ENCODE results near the gene CIDEB. TPM values are rescaled to one million over a fixed set of nuclear protein-coding genes. Genes with fewer than 3 reads are reported as not detected.
A peak's percentile ranks its signal among the peaks of the same experiment; 100 is the strongest.

The CIDEB gene
- total and polyA plus RNA-seq, 8 donors, result 6.3 to 15.0 (median 9.6) TPM

- Histone ChIP-seq H3K27me3 (peaks cover 0 to 6% (median 0%) of the 10 kb centered on the region in 4 donors), H3K36me3 (peaks cover 0 to 5% (median 0%) of the 10 kb centered on the region in 3 donors), H3K4me3 (no peak overlapping the region), H3K4me1 (peaks cover 0 to 16% (median 10%) of the 10 kb centered on the region in 3 donors), H3K27ac (no peak overlapping the region), H3K9me3 (no peaks in the 10 kb centered on the region)
- DNase-seq, result no peak
- TF ChIP-seq, protein P1, sequence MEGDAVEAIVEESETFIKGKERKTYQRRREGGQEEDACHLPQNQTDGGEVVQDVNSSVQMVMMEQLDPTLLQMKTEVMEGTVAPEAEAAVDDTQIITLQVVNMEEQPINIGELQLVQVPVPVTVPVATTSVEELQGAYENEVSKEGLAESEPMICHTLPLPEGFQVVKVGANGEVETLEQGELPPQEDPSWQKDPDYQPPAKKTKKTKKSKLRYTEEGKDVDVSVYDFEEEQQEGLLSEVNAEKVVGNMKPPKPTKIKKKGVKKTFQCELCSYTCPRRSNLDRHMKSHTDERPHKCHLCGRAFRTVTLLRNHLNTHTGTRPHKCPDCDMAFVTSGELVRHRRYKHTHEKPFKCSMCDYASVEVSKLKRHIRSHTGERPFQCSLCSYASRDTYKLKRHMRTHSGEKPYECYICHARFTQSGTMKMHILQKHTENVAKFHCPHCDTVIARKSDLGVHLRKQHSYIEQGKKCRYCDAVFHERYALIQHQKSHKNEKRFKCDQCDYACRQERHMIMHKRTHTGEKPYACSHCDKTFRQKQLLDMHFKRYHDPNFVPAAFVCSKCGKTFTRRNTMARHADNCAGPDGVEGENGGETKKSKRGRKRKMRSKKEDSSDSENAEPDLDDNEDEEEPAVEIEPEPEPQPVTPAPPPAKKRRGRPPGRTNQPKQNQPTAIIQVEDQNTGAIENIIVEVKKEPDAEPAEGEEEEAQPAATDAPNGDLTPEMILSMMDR (IDR thresholded peaks at IDR 0.05), result no peak
- ATAC-seq, result no peak
- intact Hi-C loops (cut with DNase I), result loop anchor here in 1 of 3 donors (10.0 kb wide), 1 partner anchor 97 kb away; no protein-coding TSS in a partner anchor
- FAIRE-seq, result no peak
- WGBS, 2 donors, result 93 to 97% methylated on average over 8 of the region's 8 CpGs
Measured at GRCh38 chr14:24337824-24338175, 30.0 kb upstream of the CIDEB start.

DNA sequence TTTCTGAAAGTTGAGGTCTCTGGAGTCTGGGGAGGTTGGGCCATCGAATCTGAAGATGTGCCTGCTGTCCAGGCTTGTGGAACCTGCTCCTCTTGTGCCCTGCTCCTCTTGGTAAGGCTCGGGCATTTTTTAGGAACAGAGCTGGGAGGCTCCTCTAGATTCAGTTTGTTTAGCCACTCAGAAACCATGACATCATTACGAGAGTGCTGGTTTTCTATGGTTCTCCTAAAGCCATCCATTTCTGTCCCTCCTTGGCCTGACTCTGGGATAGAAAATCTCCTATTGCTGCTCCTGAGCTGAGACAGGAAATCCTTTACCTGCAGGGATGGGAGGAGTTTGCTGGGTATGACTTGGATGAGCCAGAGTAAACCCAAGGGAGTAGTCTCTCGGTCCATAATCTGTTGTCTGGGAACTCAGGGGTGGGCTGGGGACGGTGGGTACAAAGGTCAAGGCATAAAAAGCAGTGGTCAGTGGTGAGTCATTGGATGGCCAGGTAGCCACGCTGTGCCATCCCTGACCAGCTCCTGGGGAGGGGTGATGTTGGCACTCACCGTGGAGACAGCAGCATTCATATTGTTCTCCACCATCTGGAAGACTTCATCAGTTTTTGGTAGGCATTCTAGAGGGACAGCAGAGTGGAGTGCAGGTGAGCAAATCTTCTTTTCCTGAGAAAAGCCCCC, 29.5 kb upstream of the CIDEB start:
- ATAC-seq, result no peak
- FAIRE-seq, result no peak

GRCh38 chr14:24335461-24336171, 27.8 kb upstream of the CIDEB start:
- DNase-seq (no peak), ATAC-seq (no peak), FAIRE-seq (no peak)
- Histone ChIP-seq H3K36me3 (peaks cover 0 to 5% (median 0%) of the 10 kb centered on the region in 3 donors), H3K4me3 (no peak overlapping the region), H3K9me3 (no peaks in the 10 kb centered on the region), H3K27me3 (peaks cover 0 to 6% (median 0%) of the 10 kb centered on the region in 4 donors), H3K27ac (no peak overlapping the region), H3K4me1 (peaks cover 5 to 24% (median 15%) of the 10 kb centered on the region in 3 donors)
- intact Hi-C loops (cut with DNase I), result loop anchor here in 1 of 3 donors (10.0 kb wide), 1 partner anchor 99 kb away; no protein-coding TSS in a partner anchor
- WGBS, 2 donors, result 78 to 84% methylated on average over 12 of the region's 12 CpGs
- TF ChIP-seq, protein P1 (IDR thresholded peaks at IDR 0.05), result no peak

More for the DNA sequence above, 29.5 kb upstream of the CIDEB start:
- H3K9me3 ChIP-seq, result no peaks in the 10 kb centered on the region
- peaks cover 3 to 19% (median 15%) of the 10 kb centered on the region in 3 donors for H3K4me1 ChIP-seq
- no peak overlapping the region for H3K4me3 ChIP-seq
- intact Hi-C loops (cut with DNase I), result loop anchor here in 1 of 3 donors (10.0 kb wide), 1 partner anchor 98 kb away; no protein-coding TSS in a partner anchor
- TF ChIP-seq, protein P1 (IDR thresholded peaks at IDR 0.05), result no peak
- peaks cover 0 to 5% (median 0%) of the 10 kb centered on the region in 3 donors for H3K36me3 ChIP-seq
- WGBS, 2 donors, result 82 to 83% methylated on average over 7 of the region's 7 CpGs
- H3K27me3 ChIP-seq, result peaks cover 0 to 6% (median 0%) of the 10 kb centered on the region in 4 donors
- no peak overlapping the region for H3K27ac ChIP-seq
- DNase-seq, result no peak

DNA sequence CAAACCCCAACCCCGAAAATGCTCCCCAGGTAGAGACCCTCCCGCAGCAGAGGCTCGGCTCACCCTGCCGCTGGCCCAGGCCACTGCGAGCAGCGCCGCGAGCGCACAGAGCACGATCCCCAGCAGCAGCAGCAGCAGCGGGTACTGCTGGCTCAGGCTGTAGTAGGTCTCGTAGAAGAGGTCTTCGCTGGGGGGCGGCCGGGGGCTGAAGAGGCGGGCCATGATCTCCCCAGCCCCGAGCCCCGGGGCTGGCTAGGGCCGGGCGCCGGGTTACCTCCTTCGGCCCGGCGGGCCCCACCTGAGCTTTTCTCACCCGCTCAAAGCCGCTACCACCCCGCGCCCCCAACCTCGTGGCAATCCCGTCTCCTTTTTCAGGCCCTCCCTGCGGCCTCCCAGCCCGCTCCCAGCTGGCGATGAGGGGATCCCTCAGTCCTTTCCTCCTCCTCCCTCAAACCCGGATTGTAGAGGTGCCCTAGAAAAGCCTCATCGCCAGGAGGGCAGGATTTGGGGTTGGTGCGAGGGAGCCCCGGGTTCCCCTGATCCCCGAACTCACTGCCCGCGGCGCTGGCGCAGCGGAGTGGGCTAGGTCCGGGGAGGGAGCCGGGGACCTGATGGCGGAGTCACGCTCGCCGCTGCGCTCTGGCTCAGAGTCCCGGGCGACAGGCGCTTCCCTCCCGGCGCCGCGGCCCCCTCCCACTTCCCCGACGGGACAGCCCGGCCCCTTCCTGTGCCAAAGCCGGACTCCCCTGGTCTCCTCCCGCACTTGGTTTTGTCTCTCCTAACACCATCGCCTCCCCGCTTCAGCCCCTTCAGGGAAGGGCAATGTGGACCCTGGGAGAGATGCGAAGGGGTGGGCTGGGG, 26.9 kb upstream of the CIDEB start, which contains the start of gene ADCY4:
ADCY4 (minus strand) TSS at position 641 of the 861 bp plus-strand sequence; CDS start at position 222, 419 bp downstream.
- peak; percentile 20 to 31 (median 22) for ATAC-seq
- DNase-seq, result peak in 2 of 6 donors; percentile 64 to 76
- TF ChIP-seq, protein P1 (IDR thresholded peaks at IDR 0.05), result no peak
- H3K36me3 ChIP-seq, result peaks cover 0 to 5% (median 0%) of the 10 kb centered on the region in 3 donors
- H3K27me3 ChIP-seq, result peaks cover 0 to 6% (median 0%) of the 10 kb centered on the region in 4 donors
- intact Hi-C loops (cut with DNase I), result loop anchor here (5.0 to 10.0 kb wide), 2 partner anchors 98 to 100 kb away; no protein-coding TSS in a partner anchor
- WGBS, 2 donors, result 13% methylated on average over 56 to 65 of the region's 65 CpGs
- H3K4me1 ChIP-seq, result peaks cover 5 to 24% (median 15%) of the 10 kb centered on the region in 3 donors
- peak within 1 kb of the TSS in 2 of 4 donors; percentile 33 to 37 for H3K27ac ChIP-seq
- no peaks in the 10 kb centered on the region for H3K9me3 ChIP-seq
- H3K4me3 ChIP-seq, result peak within 1 kb of the TSS in 2 of 4 donors; percentile 8 to 38
- FAIRE-seq, result no peak
